GM19023 (cell line): ENCODE data around the gene NFRKB.
"Not testable (repeated sequence)": the region's sequence is repeated elsewhere in the genome, so short reads cannot be mapped to it uniquely, and the experiment has no call there.

Experiments
- ATAC-seq: cut with Tn5 transposase; IDR thresholded peaks from one replicate; pipeline ENCODE4 v1.9.1; 2021; ENCODE audit warnings: mild to moderate bottlenecking, moderate library complexity; ENCODE audit not compliant: unreplicated experiment

Gene NFRKB

GRCh38 chr11:129894278-129895125 lies 876 bp downstream of the NFRKB start:
- no peak for ATAC-seq

GRCh38 chr11:129888451-129888850 lies 6.9 kb downstream of the NFRKB start:
- ATAC-seq = no peak

GRCh38 chr11:129885381-129885780 lies 10.0 kb downstream of the NFRKB start:
- no peak for ATAC-seq

- ATAC-seq = no peak
Observed at GRCh38 chr11:129884581-129884980, 10.8 kb downstream of the NFRKB start.

- no peak for ATAC-seq
Observed at GRCh38 chr11:129881570-129882170, 13.7 kb downstream of the NFRKB start.

GRCh38 chr11:129880311-129880710 lies 15.1 kb downstream of the NFRKB start:
- ATAC-seq = no peak

- ATAC-seq = no peak
Observed at GRCh38 chr11:129871914-129872313, 23.5 kb downstream of the NFRKB start.

- ATAC-seq = not testable (repeated sequence)
Observed at GRCh38 chr11:129868626-129869025, 26.8 kb downstream of the NFRKB start.

GRCh38 chr11:129866311-129866710 lies 29.1 kb downstream of the NFRKB start:
- ATAC-seq = no peak

GRCh38 chr11:129865701-129866100 lies 29.7 kb downstream of the NFRKB start:
- ATAC-seq = no peak

GRCh38 chr11:129864811-129865210 lies 30.6 kb downstream of the NFRKB start:
- no peak for ATAC-seq

- no peak for ATAC-seq
Observed at GRCh38 chr11:129861702-129862522, 33.5 kb downstream of the NFRKB start.

- no peak for ATAC-seq
Observed at GRCh38 chr11:129856036-129856435, 39.3 kb downstream of the NFRKB start.

- no peak for ATAC-seq
Observed at GRCh38 chr11:129855086-129855485, 40.3 kb downstream of the NFRKB start.

GRCh38 chr11:129854232-129854805 lies 41.1 kb downstream of the NFRKB start:
- ATAC-seq = no peak

GRCh38 chr11:129853518-129854231 lies 41.7 kb downstream of the NFRKB start:
- ATAC-seq = no peak

- ATAC-seq = no peak
Observed at GRCh38 chr11:129852125-129852740, 43.1 kb downstream of the NFRKB start.

GRCh38 chr11:129849447-129850130 lies 45.8 kb downstream of the NFRKB start:
- no peak for ATAC-seq

- not testable (repeated sequence) for ATAC-seq
Observed at GRCh38 chr11:129847361-129847760, 48.0 kb downstream of the NFRKB start.
